K562 (cell line): ENCODE results near the gene CEP295NL. TPM values are rescaled to one million over a fixed set of nuclear protein-coding genes. Genes with fewer than 3 reads are reported as not detected.

Source experiments
- E2F1 ChIP-seq: sonication (generic); formaldehyde crosslinking; IDR thresholded peaks from 2 replicates; pipeline ENCODE4 v1.8.1; 2023; ENCODE audit warnings: mild to moderate bottlenecking, missing genetic modification reagents, moderate library complexity
- FOS ChIP-seq: IDR thresholded peaks from 3 replicates; pipeline ENCODE4 v1.6.1; 2011; ENCODE audit not compliant: insufficient read length; ENCODE audit errors: extremely low read depth
- IRF9 ChIP-seq: fragments of 450-650 bp; IDR thresholded peaks from 2 replicates; pipeline ENCODE4 v1.6.1; 2016; ENCODE audit warnings: missing biosample characterization, missing genetic modification characterization
- MAZ ChIP-seq, 2 experiments: fragments of 450-650 bp in 1 of 2; sonication (generic) in 1 of 2; formaldehyde crosslinking; IDR thresholded peaks in 1 of 2; conservative IDR thresholded peaks in 1 of 2; 2 replicates each; pipeline versions ENCODE4 v1.4.0 to v1.5.0; 2020; ENCODE audit warnings: mild to moderate bottlenecking in 1 of 2, missing genetic modification reagents in 1 of 2
- TAF7 ChIP-seq: fragments of 450-650 bp; IDR thresholded peaks from 2 replicates; pipeline ENCODE4 v1.6.1; 2016; ENCODE audit warnings: missing genetic modification characterization, missing compliant biosample characterization
- TRIM24 ChIP-seq, 2 experiments: fragments of 450-650 bp; IDR thresholded peaks; 2 replicates each; pipeline ENCODE4 v1.6.1; 2016
- ZBTB5 ChIP-seq: fragments of 450-650 bp; IDR thresholded peaks from 2 replicates; pipeline ENCODE4 v1.6.1; 2017; ENCODE audit warnings: antibody characterized with exemption
- ZNF24 ChIP-seq: fragments of 450-650 bp; IDR thresholded peaks from 2 replicates; pipeline ENCODE4 v1.6.1; 2016
- ZNF57 ChIP-seq: fragments of 450-650 bp; formaldehyde crosslinking; IDR thresholded peaks from 2 replicates; pipeline ENCODE4 v1.4.0; 2020; ENCODE audit warnings: mild to moderate bottlenecking, moderate library complexity
- ZNF830 ChIP-seq: fragments of 250-450 bp; sonication (Bioruptor Pico); IDR thresholded peaks from 2 replicates; pipeline ENCODE4 v1.5.0; 2021; ENCODE audit warnings: mild to moderate bottlenecking
- polyA plus RNA-seq, 8 experiments: library from polyadenylated mRNA; depleted of rRNA in 4 of 8; stranded (reverse) in 5 of 8; unstranded in 3 of 8; fragments of >200 nt; fragmentation: Nextera tagmentation in 2 of 8; fragmentation: Illumina TruSeq in 1 of 8; extraction: Ambion mirVana in 2 of 8; extraction: Trizol in 1 of 8; gene quantifications; 2 replicates each; pipeline versions ENCODE4 v1.2.1 to v1.2.3, GENCODE V29; 2011 to 2014; ENCODE audit warnings: inconsistent platforms in 1 of 8, missing spikeins in 1 of 8
- total RNA-seq, 7 experiments: library from RNA; depleted of rRNA in 6 of 7; stranded (reverse); fragments of >200 nt in 6 of 7; fragmentation: Illumina TruSeq in 2 of 7; extraction: Trizol in 2 of 7; gene quantifications; 2 replicates each; pipeline versions ENCODE4 v1.2.1 to v1.2.3, GENCODE V29; 2011 to 2021; ENCODE audit warnings: low replicate concordance in 1 of 7
- TF ChIP-seq, protein P1 (sequence below): fragments of 200-800 bp; sonication (Bioruptor generic); IDR thresholded peaks from 2 replicates; pipeline ENCODE4 v1.6.1; 2017; ENCODE audit warnings: missing genetic modification characterization, missing compliant biosample characterization
- TF ChIP-seq, protein P2 (sequence below): fragments of 250-450 bp; sonication (Bioruptor Pico); IDR thresholded peaks from 2 replicates; pipeline ENCODE4 v1.4.0; 2020; ENCODE audit warnings: mild to moderate bottlenecking, moderate library complexity, borderline replicate concordance
- TF ChIP-seq, protein P3 (sequence below), 2 experiments: fragments of 450-650 bp; IDR thresholded peaks; 2 replicates each; pipeline ENCODE4 v1.6.1; 2018; ENCODE audit warnings: mild to moderate bottlenecking in 2 of 2, low read depth in 1 of 2; ENCODE audit not compliant: partially characterized antibody in 2 of 2

CEP295NL gene
- total and polyA plus RNA-seq, 9 of the 15 experiments (the other 6 are each of a cell fraction or from before 2014, with no cell fraction given): not detected

GRCh38 chr17:78862073-78863023 lies 40.7 kb downstream of the CEP295NL start (continued):
- TF ChIP-seq, protein P1, sequence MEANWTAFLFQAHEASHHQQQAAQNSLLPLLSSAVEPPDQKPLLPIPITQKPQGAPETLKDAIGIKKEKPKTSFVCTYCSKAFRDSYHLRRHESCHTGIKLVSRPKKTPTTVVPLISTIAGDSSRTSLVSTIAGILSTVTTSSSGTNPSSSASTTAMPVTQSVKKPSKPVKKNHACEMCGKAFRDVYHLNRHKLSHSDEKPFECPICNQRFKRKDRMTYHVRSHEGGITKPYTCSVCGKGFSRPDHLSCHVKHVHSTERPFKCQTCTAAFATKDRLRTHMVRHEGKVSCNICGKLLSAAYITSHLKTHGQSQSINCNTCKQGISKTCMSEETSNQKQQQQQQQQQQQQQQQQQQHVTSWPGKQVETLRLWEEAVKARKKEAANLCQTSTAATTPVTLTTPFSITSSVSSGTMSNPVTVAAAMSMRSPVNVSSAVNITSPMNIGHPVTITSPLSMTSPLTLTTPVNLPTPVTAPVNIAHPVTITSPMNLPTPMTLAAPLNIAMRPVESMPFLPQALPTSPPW (CRISPR knock-in tag): peak; percentile 90
- TF ChIP-seq, protein P2, sequence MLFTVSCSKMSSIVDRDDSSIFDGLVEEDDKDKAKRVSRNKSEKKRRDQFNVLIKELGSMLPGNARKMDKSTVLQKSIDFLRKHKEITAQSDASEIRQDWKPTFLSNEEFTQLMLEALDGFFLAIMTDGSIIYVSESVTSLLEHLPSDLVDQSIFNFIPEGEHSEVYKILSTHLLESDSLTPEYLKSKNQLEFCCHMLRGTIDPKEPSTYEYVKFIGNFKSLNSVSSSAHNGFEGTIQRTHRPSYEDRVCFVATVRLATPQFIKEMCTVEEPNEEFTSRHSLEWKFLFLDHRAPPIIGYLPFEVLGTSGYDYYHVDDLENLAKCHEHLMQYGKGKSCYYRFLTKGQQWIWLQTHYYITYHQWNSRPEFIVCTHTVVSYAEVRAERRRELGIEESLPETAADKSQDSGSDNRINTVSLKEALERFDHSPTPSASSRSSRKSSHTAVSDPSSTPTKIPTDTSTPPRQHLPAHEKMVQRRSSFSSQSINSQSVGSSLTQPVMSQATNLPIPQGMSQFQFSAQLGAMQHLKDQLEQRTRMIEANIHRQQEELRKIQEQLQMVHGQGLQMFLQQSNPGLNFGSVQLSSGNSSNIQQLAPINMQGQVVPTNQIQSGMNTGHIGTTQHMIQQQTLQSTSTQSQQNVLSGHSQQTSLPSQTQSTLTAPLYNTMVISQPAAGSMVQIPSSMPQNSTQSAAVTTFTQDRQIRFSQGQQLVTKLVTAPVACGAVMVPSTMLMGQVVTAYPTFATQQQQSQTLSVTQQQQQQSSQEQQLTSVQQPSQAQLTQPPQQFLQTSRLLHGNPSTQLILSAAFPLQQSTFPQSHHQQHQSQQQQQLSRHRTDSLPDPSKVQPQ (CRISPR knock-in tag): no peak
- TF ChIP-seq ZNF24: no peak
- no peak; a peak in 1 of 4 replicates for TF ChIP-seq TRIM24 (IDR thresholded peaks at IDR 0.05)
- TF ChIP-seq MAZ (CRISPR knock-in tag; conservative IDR thresholded peaks at IDR 0.05 in 1 of 2, IDR thresholded peaks at IDR 0.05 in 1 of 2): peak; percentile 56 to 76; a peak in 3 of 4 replicates
- no peak for TF ChIP-seq ZNF830
- TF ChIP-seq E2F1 (CRISPR knock-in tag): no peak
- no peak for TF ChIP-seq IRF9 (tag)
- no peak for TF ChIP-seq ZBTB5
- peak; percentile 56 for TF ChIP-seq FOS
- TF ChIP-seq ZNF57: no peak
- TF ChIP-seq, protein P3, sequence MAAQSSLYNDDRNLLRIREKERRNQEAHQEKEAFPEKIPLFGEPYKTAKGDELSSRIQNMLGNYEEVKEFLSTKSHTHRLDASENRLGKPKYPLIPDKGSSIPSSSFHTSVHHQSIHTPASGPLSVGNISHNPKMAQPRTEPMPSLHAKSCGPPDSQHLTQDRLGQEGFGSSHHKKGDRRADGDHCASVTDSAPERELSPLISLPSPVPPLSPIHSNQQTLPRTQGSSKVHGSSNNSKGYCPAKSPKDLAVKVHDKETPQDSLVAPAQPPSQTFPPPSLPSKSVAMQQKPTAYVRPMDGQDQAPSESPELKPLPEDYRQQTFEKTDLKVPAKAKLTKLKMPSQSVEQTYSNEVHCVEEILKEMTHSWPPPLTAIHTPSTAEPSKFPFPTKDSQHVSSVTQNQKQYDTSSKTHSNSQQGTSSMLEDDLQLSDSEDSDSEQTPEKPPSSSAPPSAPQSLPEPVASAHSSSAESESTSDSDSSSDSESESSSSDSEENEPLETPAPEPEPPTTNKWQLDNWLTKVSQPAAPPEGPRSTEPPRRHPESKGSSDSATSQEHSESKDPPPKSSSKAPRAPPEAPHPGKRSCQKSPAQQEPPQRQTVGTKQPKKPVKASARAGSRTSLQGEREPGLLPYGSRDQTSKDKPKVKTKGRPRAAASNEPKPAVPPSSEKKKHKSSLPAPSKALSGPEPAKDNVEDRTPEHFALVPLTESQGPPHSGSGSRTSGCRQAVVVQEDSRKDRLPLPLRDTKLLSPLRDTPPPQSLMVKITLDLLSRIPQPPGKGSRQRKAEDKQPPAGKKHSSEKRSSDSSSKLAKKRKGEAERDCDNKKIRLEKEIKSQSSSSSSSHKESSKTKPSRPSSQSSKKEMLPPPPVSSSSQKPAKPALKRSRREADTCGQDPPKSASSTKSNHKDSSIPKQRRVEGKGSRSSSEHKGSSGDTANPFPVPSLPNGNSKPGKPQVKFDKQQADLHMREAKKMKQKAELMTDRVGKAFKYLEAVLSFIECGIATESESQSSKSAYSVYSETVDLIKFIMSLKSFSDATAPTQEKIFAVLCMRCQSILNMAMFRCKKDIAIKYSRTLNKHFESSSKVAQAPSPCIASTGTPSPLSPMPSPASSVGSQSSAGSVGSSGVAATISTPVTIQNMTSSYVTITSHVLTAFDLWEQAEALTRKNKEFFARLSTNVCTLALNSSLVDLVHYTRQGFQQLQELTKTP (IDR thresholded peaks at IDR 0.05; ENCODE audit: low read depth in 1 of 2, partially characterized antibody in 2 of 2): peak in 1 of 2 experiments; percentile 52
- TF ChIP-seq TAF7 (tag): 0 out of 2 replicates have a peak, but pooled peaks have one; percentile 21
